Right renal pelvis (tissue), 4 donors: ENCODE data around the gene PRPH. TPM values are rescaled to one million over a fixed set of nuclear protein-coding genes. Genes with fewer than 3 reads are reported as not detected.
A peak's percentile ranks its signal among the peaks of the same experiment; 100 is the strongest.
"Not testable (repeated sequence)": the region's sequence is repeated elsewhere in the genome, so short reads cannot be mapped to it uniquely, and the experiment has no call there.

Experiments used
- DNase-seq, 4 donors: peaks; one replicate each; pipeline ENCODE4 v3.0.0-alpha.2; 2013; ENCODE audit warnings: low read depth in 4 of 4, low spot score in 3 of 4, missing footprints in 1 of 4
- polyA plus RNA-seq, 4 donors: library from polyadenylated mRNA; unstranded; fragments of 120-200 nt; gene quantifications; one replicate each; pipeline ENCODE4 v1.2.1, GENCODE V29; 2013; ENCODE audit not compliant: insufficient read length in 4 of 4

PRPH gene
- polyA plus RNA-seq, 4 donors: 0.21 to 7.4 (median 0.23) TPM; not detected in 1

DNA sequence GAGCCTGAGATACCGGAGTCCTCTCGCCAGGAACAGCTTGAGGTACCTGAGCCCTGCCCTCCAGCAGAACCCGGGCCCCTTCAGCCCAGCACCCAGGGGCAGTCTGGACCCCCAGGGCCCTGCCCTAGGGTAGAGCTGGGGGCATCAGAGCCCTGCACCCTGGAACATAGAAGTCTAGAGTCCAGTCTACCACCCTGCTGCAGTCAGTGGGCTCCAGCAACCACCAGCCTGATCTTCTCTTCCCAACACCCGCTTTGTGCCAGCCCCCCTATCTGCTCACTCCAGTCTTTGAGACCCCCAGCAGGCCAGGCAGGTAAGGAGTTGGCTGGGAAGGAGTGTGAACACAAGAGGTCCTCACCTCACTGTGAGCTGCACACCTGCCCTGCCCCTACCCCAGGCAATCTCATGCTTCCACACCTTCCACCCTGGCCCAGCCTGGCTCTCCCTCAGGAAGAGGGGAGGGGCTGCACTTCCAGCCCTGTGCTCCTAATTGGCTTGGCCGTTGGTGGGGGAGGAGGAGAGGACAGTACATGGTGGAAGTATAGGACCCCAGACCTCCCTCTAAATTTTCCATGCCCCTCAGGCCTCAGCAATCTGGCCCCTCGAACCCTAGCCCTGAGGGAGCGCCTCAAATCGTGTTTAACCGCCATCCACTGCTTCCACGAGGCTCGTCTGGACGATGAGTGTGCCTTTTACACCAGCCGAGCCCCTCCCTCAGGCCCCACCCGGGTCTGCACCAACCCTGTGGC, 35.9 kb downstream of the PRPH start:
- no peak for DNase-seq

DNA sequence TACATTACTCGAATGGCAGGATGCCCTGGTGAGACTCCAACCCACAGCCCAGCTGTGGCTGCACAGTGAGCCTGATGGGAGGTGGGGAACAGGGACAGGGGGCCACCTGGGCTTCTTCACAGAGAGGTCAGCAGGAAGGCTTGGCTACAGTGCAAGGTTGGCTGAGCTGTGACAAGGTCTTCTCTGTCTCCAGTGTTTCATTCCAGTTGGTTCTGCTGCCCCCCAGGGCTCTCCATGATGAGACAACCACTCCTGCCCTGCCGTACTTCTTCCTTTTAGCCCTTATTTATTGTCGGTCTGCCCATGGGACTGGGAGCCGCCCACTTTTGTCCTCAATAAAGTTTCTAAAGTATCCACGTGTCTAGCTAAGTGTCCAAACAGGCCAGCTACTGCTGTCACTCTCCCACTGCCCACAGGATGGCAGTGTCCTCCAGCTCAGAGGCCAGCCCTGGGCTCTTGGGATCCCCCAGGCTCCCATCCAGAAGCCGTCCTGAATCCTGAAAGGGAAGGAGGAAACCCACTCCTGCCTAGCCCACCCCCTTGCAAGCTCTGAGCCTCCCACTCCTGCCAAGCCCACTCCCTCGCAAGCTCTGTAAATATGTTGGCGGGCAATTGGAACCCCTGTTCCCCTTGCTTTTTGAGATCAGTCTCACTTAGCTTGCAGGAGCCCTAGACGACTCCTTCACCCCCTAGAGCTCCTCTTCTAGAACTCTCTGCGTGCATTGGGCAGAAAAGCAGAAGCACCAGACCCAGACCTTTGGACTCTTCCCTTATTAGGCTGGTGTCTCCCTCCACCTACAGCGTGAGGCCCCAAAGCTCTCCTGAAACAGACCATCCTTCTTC, 36.7 kb downstream of the PRPH start:
- DNase-seq: peak in 1 of 4 donors; percentile 66

DNA sequence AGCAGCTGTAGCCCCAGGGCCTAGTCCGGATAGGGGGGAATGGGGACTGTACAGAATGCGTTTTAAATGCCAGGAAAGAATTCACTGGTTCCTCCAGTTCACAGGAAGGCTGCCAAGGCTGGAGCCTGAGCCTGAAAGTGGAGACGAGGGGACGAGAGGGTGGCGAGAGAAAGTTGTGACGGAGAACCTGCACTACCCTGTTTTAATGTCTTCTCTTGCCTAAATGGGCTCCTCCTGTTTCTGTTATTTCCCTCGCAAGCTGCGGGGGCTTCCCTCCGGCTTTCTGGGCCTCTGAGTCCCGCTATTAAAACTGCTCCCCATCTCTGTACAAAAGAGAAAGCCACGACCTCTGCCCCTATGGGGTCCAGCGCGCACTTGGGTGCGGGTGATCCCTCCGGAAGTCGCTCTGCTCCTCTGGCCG, 37.5 kb downstream of the PRPH start:
- no peak for DNase-seq

DNA sequence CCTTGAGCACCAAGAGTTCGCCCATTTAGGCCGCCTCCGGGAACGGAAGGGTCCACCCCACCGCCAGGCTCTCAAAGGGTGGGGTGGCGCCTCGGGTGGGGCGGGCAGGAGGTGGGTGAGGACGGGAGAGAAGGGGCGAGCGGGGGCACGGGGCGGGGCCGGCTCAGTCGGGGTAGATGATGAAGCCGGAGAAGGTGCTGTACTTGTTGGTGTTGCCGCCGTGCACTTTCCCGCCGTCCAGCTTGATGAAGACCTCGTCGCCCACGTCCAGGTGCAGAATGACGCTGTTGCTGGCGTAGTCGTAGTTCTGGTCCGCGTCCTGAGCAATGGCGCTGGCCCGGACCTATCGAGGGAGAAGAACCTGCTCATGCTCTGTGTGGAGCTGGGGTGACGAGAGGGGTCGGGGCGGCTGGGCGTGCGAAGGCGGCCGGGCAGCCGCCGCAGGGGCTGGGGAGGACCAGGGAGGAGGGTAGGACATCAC, 38.0 kb downstream of the PRPH start:
- DNase-seq: no peak

DNA sequence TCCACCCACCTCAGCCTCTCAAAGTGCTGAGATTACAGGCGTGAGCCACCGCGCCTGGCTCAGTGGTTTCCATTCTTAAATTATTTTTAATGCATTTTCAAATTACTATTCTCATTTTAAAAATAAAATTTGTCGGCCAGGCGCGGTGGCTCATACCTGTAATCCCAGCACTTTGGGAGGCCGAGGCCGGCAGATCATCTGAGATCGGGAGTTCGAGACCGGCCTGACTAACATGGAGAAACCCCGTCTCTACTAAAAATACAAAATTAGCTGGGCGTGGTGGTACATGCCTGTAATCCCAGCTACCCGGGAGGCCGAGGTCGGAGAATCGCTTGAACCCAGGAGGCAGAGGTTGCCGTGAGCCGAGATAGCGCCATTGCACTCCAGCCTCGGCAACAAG, 38.8 kb downstream of the PRPH start:
- not testable (repeated sequence) for DNase-seq

DNA sequence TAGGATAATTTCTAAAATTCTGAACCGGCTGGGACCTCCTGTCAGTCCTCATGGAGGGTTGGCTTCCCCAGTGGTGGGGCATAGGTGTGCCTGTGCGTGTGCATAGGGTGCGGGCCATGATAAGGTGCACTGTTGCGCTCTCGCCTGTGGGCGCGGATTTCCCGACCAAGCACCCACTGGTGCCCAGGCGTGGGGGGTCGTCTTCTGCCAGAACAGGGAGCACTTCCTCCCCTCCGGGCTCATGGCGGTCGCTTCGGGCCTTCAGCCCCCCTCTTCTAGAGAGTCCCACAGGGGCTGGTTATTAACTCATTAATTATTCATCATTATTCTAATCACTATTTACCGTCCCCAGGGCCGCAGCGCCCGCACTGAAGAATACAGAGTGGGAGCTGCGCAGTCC, 39.3 kb downstream of the PRPH start:
- DNase-seq: no peak

DNA sequence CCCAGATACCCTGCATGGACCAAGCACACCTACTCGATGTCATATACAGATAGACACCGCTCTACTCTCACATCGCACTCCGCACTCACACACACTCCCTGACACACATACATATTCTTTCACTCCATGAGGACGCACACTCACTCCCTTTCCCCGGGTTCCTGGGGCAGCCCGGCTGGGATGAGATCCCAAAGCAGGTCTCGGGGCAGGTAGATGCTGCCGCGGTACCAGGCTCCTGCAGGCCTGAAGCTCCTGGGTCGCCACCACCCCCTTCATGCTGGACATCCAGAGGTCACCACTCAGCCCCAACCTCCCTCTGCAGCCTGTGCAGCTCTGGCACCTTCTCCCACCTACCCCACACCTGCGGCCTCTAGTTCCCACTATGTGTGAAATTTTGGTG, 39.7 kb downstream of the PRPH start:
- DNase-seq: no peak

DNA sequence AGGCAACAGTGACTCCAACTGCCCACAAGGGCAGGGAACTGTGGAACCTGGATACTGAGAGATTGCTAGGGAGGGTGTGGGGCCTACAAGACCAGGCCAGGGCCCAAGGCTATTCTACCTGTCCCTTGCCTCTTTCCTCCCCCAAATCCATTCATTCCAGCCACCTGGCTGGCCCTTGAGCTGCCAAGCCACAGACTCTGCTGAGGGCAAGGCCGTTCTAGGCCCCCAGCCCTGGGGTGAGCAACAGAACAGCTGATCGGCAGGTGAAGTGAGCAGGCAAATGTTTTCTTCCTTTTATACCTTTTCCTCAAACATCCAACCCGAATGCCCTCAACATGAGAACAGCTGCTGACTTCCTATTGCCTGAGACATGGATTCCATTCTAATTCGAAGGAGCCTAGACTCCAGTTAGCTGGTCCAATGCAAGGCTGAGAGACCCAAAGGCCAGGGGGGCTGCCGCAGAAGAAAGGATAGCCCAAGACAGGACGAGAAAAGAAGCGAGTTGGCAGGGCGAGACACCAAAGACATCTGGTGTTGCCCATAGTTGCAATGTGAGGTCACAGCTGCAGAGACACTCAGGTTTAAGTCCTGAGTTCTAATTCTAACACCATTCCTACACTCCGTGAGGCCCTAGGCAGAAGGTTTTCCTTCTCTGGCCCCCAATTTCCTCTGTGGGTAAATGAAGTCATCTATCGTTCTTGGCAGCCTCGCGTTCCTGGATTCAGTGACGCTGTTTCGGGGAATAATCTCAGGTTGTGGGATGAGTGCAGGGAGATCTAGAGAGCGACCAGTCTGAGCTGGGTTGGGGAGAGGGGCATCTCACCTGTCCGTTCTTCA, 40.4 kb downstream of the PRPH start:
- DNase-seq: no peak

DNA sequence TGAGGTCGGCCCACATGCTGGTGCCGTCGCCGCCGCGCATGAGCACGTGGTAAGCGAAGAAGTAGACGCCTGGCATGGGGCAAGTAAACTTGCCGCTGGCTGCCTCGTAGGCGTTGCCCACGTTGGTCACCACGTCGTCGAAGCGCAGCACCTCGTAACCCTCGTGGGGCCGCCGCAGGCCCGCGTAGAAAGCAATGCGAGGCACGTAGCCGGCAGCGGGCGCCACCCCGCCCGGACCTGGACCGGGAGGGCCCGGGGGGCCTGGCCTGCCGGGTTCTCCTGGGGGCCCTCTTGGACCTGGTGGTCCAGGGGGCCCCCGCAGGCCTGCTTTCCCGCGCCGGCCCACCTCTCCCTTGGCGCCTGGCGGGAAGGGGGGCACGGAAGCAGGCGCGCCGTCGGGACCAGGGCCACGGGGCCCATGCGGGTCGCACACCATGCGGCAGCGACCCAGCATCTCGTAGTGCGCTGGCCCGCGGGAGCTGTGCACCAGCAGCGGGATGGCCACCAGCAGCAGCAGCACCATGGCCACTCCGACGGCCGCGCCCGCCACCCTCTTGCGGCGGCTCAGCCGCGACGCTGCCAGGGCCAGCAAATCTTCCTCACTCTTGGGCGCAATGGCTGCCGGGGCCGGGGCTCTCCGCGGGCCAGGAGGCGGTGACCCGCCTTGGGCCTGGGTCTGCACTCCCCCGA, 41.2 kb downstream of the PRPH start:
- DNase-seq: no peak

DNA sequence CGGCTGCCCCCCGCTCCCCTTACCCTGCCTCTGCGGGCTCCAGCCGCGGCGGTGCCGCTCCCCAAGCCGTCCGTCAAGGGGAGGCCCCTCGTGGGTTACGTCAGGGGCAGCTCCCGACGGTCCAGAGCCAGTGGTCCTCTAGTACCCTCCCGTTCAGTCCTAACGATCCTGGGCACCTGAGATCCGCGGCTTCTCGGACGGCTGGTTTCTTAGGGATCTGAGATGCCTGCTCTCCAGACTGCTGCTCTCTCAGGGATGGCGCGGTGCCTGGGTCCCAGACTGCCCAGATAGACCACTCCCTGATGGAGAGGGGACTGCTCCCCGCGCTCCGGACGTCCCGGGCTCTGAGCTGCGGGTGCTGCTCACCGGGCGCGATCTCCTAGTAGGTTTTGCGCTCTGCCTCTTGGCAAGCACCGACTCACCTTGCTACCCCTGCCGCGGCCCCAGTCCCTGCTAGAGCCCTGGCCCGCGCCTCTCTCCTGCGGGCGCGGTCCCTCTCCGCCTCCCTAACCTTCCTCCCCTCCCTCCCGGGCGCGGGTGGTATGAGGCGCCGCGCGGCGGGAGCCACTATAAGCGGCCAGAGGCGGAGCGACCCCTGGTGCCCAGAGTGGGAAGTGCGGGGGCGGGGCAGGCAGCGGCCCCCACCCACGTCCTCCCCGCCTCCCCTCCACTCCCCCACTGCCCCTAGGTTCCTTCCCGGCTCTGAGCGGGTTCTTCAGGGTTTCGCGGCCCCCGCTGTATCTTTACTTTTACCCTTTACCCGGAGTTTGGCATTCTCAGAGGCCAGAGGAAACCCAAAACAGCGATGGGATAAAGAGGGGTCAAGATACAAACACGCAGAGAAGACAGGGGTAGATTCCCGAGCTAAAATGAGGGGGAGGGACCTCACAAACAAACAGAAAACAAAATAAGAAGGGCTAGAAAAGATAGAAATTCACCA, 42.0 kb downstream of the PRPH start, which contains the start of gene C1QL4:
TSS of gene C1QL4 (minus strand) at position 544 of the 940 bp plus-strand sequence. CDS start 711 bp downstream, outside the sequence.
- peak in 1 of 4 donors; percentile 71 for DNase-seq

DNA sequence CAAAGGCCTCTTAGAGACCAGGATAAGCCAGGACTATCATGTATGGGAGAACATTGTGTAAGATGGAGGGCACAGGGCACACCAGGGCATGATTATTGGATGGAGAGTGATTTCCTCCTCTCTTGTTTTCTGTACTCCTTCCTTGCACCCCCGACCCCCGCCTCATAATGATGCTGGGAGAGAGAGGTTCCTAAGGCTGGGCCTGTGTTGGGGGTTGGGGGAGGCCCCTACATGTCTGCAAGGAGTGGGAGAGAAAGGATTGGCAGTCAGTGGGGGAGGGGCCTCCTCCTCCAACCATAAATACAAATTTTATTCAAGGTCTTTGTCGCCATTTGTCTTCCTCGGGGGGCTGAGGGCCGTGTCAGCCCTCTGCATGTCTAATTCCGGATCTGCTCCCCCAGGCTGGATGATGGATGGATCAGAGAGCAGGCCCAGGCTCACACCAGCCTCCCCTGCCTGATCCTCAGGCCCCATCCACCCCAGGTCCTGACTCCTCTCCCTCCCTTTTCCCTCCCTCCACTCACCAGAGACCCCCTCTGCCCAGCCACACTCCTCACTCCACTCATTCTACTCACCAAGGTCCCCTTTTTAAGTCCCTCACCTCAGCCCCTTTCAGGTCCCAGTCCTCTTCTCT, 44.0 kb downstream of the PRPH start:
- DNase-seq: no peak

DNA sequence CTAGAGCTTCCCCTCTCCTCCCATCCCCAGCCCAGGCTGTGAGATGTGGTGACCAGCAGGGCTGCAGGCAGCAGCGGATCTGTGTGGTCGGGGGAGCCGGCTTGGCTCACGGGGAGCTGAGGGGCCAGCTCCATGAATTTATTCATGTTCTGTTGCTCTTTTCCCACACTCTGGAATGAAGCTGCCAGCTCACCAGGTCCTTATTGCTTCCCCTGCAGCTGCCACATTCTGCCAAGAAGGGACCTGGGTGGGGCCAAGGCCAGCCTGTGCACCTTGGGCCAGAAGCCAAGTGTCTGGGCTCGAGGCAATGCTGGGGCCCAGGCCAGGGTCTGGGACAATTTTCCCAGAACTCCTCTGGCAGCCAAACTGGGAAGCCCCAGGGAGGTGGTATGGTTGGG, 44.5 kb downstream of the PRPH start:
- DNase-seq: no peak

DNA sequence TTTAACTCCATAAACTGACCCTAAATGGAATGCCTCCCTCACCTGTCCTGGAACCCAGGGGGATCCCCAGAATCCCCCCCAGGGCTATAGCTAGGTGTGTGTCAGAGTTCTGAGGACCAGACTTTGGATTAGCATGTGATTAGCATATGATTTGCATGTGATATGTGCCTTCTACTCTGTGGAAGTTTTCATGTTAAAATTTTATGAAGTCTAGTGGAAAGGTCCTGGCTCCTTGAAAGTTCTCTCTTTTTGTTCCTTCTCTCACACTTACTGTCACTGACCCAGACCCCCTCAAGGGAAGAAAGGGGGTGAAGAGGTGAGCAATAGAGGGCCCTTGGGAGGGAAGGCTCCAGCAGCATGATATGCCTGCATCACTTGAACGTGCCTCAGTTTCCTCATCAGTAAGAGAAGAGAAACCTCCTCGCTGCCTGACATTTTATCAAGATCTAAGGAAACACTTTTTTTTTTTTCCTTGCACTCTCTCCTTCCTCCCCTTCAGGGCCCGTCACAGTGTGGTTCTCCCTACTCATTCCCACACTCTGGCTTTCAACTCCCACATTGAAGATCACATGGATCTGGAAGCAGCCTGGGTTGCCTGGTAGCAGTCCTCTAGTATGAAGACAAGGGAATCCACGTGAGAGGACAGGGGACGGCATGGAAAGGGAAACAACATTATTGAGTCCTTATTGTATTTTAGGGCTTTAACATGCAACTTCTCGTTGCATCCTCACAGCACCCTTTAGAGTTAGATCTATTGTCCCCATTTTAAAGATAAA, 45.3 kb downstream of the PRPH start:
- no peak for DNase-seq

DNA sequence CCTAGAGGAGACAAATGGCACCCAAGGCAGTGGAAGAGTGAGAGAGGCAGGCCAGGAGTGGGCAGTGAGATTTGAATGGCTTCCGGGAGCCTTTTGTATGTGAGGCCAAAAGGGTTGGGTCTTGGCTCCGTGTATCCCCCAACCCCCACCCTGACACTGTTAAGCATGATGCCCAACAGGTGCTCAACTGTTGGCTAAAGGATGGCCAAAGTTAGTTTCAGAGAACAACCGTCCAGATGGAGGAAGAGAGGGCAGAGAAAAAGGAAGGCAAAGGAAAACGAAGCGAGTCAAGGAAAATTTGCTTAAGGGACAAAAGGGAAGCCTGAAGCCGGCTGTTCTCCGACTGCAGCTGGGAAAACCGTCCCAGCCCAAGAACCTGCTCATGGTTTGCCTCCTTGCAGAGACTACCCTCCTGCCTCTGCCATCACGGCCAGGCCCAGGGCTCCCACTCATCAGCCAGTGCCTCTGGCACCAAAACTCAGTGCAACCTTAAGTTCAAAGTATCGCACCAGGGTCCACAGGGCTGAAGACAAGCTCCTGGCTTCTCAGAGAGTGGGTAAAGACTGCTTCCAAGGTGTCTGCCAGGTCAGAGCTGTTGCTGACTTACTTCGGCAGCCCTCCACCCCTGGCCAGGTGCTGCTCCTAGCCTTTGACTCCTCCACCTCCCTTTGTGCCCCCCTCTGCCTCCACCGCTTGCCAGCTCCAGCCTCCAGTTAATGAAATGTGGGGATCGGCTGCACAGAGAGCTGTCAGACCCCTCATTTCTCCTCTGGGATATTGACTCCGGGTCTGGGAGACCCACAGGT, 46.2 kb downstream of the PRPH start:
- DNase-seq: no peak

DNA sequence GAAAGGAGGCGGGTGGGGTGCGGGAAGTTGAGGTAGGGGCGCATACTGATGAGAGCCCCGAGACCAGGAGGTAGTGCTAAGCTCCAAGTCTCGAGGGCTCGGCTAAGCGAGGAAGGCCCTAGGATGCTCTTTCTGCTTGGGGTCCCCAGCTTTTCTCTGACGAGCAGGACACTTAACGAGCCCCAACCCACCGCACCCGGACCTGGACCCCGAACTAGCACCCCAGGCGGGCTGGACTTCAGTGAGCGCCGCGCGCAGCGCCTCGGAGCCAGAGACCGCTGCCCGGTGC, 46.8 kb downstream of the PRPH start:
- DNase-seq: no peak

DNA sequence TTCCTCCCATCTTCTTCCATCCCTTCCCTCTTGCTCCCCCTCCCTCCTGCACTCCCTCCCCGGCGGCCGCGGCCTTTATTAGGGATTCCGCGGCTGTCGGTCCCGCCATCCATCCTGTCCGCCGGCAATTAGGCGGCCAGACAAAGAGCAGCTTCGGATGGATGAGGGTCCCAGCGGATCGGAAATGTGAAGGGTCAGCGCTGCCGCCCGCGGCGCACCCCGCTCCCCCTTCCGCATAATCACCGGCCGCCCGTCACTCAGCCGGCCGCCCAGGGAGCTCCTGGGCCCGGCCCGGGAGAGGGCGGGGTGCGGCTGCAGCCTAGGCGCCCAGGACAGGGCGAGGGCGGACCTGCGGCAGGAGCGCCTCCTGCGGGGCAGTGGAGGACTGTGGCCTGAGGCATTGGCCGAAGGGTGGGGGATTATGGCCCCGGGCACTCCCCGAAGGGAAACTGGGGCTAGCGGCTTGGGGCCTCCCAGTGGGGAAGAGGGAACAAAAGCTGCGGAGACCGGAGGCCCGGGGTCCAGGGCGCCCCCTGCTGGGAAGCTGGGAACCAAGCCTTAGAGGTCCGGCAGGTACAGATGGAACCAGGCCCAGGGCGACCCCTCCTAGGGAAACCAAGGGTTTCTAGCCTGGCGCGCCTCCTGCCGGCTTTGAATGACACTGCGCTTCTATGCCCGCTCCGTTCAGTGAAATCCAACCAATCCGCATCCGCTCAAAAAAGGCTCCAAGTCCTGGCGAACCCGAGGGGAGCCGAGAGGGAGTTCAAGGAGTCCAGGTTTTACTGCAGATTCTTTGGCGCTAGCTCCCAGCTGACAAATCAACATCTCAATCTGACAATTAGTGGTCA, 47.3 kb downstream of the PRPH start:
- DNase-seq: peak; percentile 71 to 87 (median 80)
